Retinal pigment epithelial cell (primary cell): Measurements from ENCODE around the gene RPLP2.

Source experiments
- DNase-seq: peaks from one replicate; pipeline ENCODE4 v3.0.0-alpha.2; 2010; ENCODE audit warnings: low read depth
- H3K4me3 ChIP-seq: 2 replicates; pipeline ENCODE4 v1.5.1; 2011; ENCODE audit warnings: mild to moderate bottlenecking, low read length, control low read depth, moderate library complexity
- TF ChIP-seq, protein P1 (sequence below): conservative IDR thresholded peaks from 2 replicates; pipeline ENCODE4 v1.5.1; 2011; ENCODE audit warnings: low read depth, low read length, control low read depth, inconsistent platforms

Gene RPLP2

DNA sequence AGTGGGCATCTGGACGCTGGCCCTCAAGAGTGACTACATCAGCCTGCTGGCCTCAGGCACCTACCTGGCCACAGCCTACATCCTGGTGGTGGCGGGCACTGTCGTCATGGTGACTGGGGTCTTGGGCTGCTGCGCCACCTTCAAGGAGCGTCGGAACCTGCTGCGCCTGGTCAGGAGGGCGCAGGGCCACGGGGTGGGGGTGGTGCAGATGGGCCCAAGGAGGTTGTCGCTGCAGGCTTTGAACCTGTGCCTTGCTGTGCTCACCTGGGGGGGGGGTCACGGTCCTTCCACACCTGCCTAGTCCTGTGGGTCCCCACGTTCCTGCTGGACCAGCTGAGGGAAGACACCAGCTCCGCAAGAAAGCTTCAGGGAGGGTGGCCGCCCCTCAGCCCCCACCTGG lies 26.5 kb downstream of the RPLP2 start:
- no peak overlapping the region for H3K4me3 ChIP-seq
- TF ChIP-seq, protein P1, sequence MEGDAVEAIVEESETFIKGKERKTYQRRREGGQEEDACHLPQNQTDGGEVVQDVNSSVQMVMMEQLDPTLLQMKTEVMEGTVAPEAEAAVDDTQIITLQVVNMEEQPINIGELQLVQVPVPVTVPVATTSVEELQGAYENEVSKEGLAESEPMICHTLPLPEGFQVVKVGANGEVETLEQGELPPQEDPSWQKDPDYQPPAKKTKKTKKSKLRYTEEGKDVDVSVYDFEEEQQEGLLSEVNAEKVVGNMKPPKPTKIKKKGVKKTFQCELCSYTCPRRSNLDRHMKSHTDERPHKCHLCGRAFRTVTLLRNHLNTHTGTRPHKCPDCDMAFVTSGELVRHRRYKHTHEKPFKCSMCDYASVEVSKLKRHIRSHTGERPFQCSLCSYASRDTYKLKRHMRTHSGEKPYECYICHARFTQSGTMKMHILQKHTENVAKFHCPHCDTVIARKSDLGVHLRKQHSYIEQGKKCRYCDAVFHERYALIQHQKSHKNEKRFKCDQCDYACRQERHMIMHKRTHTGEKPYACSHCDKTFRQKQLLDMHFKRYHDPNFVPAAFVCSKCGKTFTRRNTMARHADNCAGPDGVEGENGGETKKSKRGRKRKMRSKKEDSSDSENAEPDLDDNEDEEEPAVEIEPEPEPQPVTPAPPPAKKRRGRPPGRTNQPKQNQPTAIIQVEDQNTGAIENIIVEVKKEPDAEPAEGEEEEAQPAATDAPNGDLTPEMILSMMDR, result no peak
- DNase-seq, result no peak

DNA sequence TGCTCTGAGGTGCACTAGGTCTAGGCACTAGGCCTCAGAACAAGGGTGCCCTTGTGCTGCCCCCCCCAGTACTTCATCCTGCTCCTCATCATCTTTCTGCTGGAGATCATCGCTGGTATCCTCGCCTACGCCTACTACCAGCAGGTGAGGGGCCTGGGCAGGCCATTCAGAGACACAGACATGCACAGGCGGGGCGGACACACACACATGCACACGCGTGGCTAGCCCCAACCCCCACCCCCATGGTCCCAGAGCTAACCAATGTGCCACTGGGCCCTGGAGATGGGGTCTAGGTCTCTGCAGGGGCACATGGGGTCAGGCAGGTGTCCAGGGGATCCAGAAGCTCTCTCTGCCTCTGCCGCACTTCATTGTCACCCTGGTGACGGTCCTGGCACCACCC lies 26.9 kb downstream of the RPLP2 start:
- DNase-seq, result no peak
- TF ChIP-seq, protein P1, result no peak
- H3K4me3 ChIP-seq, result no peak overlapping the region

DNA sequence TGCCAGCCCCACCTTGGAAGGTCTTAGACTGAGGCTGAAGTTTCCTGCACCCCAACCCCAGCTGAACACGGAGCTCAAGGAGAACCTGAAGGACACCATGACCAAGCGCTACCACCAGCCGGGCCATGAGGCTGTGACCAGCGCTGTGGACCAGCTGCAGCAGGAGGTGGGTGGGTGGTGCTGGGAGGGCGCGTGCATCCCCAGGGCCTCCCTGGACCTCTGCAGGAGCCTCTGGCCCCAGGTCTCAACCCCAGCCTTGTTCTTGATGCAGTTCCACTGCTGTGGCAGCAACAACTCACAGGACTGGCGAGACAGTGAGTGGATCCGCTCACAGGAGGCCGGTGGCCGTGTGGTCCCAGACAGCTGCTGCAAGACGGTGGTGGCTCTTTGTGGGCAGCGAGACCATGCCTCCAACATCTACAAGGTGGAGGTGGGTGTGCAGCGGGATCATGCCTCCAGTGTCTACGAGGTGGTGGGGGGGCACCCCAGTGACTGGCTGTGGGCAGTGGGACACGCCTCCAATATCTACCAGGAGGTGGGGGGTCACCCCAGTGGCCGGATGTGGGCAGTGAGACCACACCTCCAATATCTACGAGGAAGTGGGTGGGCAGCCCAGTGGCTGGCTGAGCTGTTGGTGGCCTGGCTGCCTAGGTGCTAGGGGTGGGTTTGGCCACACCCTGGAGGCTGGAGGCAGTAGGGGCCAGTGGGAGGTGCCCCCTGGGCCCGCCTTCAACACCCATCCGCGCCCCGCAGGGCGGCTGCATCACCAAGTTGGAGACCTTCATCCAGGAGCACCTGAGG lies 27.6 kb downstream of the RPLP2 start:
- no peak for DNase-seq
- H3K4me3 ChIP-seq, result no peak overlapping the region
- TF ChIP-seq, protein P1, result no peak

DNA sequence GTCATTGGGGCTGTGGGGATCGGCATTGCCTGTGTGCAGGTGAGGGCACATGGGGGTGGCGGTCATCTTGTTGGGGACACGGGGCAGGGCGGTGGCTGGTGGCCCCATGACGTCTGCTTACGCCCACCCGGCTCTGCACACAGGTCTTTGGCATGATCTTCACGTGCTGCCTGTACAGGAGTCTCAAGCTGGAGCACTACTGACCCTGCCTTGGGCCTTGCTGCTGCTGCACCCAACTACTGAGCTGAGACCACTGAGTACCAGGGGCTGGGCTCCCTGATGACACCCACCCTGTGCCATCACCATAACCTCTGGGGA lies 28.2 kb downstream of the RPLP2 start:
- H3K4me3 ChIP-seq, result no peak overlapping the region
- DNase-seq, result no peak
- TF ChIP-seq, protein P1, result no peak

DNA sequence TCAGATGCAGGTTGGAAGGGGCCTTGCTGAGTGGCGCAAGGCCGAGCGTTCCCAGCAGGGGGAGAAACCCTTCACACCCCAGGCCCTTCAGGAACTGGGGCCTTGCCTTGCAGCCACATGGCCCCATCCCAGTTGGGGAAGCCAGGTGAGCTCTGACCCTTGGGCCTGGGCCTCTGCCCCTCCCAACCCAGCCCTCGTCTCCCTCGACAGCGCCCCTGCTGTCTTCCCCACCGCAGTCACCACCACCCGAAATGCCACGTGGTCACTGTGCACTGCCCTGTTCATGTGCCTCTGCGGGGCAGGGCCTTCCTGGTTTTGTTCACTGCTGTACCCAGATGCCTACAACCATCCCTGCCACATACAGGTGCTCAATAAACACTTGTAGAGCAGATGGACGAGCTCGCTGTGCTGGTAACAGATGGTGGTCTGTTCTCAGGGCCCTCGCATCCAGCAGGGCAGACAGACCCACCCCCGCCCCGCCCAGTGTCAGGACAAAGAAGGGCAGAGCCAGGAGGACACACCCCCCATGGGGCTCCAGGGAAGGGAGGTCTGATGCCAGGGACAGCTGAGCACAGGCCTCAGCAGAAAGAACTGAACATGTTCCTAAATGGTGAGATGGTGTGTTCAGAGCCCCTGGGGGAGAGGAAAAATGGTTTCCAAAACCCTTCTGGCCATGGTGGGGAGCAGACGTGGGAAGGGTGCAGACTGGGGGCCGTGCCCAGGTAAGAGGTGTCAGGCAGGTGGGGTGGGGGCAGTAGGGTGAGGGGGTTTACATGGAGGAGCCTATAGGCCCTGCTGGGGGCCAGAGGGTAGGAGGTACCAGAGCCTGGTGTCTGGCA lies 28.9 kb downstream of the RPLP2 start:
- TF ChIP-seq, protein P1, result peak; percentile 31
- no peak for DNase-seq
- no peak overlapping the region for H3K4me3 ChIP-seq

DNA sequence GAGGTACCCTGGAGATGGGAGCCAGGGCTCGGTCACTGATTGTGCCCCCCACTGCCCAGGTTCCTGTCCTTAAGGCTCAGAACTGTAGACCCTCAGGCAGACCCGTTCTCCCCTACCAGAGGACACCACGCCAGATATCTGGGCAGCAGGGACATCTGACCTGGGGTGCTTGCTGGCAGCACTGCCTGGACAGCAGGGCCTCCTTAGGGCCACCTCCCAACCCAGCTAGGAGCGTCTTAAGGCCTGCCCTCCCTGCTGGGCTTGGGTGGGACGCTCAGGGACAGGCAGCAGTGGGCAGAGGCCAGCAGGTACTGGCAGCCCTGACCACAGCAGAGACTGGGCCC lies 29.5 kb downstream of the RPLP2 start:
- no peak overlapping the region for H3K4me3 ChIP-seq
- TF ChIP-seq, protein P1, result no peak
- no peak for DNase-seq
